HepG2 (cell line): ENCODE results near the gene CARHSP1. TPM values are rescaled to one million over a fixed set of nuclear protein-coding genes. Genes with fewer than 3 reads are reported as not detected.

Source experiments
- ARID2 ChIP-seq: sonication (generic); formaldehyde crosslinking; IDR thresholded peaks from 2 replicates; pipeline ENCODE4 v1.8.1; 2022; ENCODE audit warnings: mild to moderate bottlenecking, missing genetic modification reagents, borderline replicate concordance
- FOSL2 ChIP-seq: sonication (generic); formaldehyde crosslinking; IDR thresholded peaks from 2 replicates; pipeline ENCODE4 v1.4.0; 2020; ENCODE audit warnings: missing genetic modification reagents
- FOXA1 ChIP-seq, 2 experiments: fragments of 450-650 bp in 1 of 2; sonication (generic) in 1 of 2; formaldehyde crosslinking in 1 of 2; IDR thresholded peaks; 2 replicates each; pipeline versions ENCODE4 v1.4.0 to v1.6.1; 2016 to 2020; ENCODE audit warnings: missing genetic modification reagents in 1 of 2
- JUNB ChIP-seq: sonication (generic); formaldehyde crosslinking; IDR thresholded peaks from 2 replicates; pipeline ENCODE4 v1.8.0; 2022; ENCODE audit warnings: missing genetic modification reagents, mild to moderate bottlenecking, borderline replicate concordance
- MZF1 ChIP-seq: sonication (generic); formaldehyde crosslinking; IDR thresholded peaks from 2 replicates; pipeline ENCODE4 v1.8.1; 2023; ENCODE audit warnings: mild to moderate bottlenecking, missing genetic modification reagents, borderline replicate concordance
- SAP130 ChIP-seq: IDR thresholded peaks from 2 replicates; pipeline ENCODE4 v1.6.1; 2016; ENCODE audit warnings: low read depth
- SMARCE1 ChIP-seq: fragments of 450-650 bp; IDR thresholded peaks from 2 replicates; pipeline ENCODE4 v1.6.1; 2017; ENCODE audit warnings: borderline replicate concordance
- SOX13 ChIP-seq, 3 experiments: fragments of 450-650 bp in 1 of 3; sonication (generic) in 1 of 3; formaldehyde crosslinking in 1 of 3; IDR thresholded peaks in 2 of 3; conservative IDR thresholded peaks in 1 of 3; 2 replicates each; pipeline versions ENCODE4 v1.5.0 to v1.6.1; 2016 to 2020; ENCODE audit warnings: antibody characterized with exemption in 1 of 3, mild to moderate bottlenecking in 1 of 3, missing compliant biosample characterization in 1 of 3, missing genetic modification reagents in 1 of 3, moderate library complexity in 1 of 3
- STAG1 ChIP-seq: sonication (generic); formaldehyde crosslinking; IDR thresholded peaks from 2 replicates; pipeline ENCODE4 v1.4.0; 2020; ENCODE audit warnings: missing genetic modification reagents
- ZNF260 ChIP-seq: sonication (generic); formaldehyde crosslinking; IDR thresholded peaks from 2 replicates; pipeline ENCODE4 v1.4.0; 2020; ENCODE audit warnings: missing genetic modification reagents, low read depth, mild to moderate bottlenecking, borderline replicate concordance
- ZNF564 ChIP-seq: sonication (generic); formaldehyde crosslinking; IDR thresholded peaks from 2 replicates; pipeline ENCODE4 v1.8.1; 2023; ENCODE audit warnings: mild to moderate bottlenecking, missing genetic modification reagents
- ZSCAN20 ChIP-seq: sonication (generic); formaldehyde crosslinking; IDR thresholded peaks from 2 replicates; pipeline ENCODE4 v1.4.0; 2020; ENCODE audit warnings: missing genetic modification reagents, mild to moderate bottlenecking, borderline replicate concordance
- ZSCAN25 ChIP-seq: sonication (generic); formaldehyde crosslinking; IDR thresholded peaks from 2 replicates; pipeline ENCODE4 v1.8.0; 2022; ENCODE audit warnings: mild to moderate bottlenecking, missing genetic modification reagents
- polyA plus RNA-seq, 8 experiments: library from polyadenylated mRNA; depleted of rRNA in 3 of 8; stranded (reverse) in 7 of 8; unstranded in 1 of 8; fragments of >200 nt; fragmentation: Illumina TruSeq in 4 of 8; extraction: Trizol in 4 of 8; gene quantifications; 2 replicates each; pipeline versions ENCODE4 v1.2.1 to v1.2.3, GENCODE V29; 2011 to 2016; ENCODE audit warnings: low read depth in 4 of 8, missing spikeins in 1 of 8, mixed read lengths in 1 of 8; ENCODE audit not compliant: insufficient read depth in 1 of 8
- total RNA-seq, 5 experiments: library from RNA; depleted of rRNA; stranded (reverse); fragments of >200 nt; fragmentation: Illumina TruSeq; extraction: Trizol; gene quantifications; 2 replicates each; pipeline ENCODE4 v1.2.3, GENCODE V29; 2016; ENCODE audit warnings: low read depth in 1 of 5
- TF ChIP-seq, protein P1 (sequence below): sonication (generic); formaldehyde crosslinking; IDR thresholded peaks from 2 replicates; pipeline ENCODE4 v1.4.0; 2020; ENCODE audit warnings: missing genetic modification reagents, borderline replicate concordance
- TF ChIP-seq, protein P2 (sequence below): sonication (generic); formaldehyde crosslinking; IDR thresholded peaks from 2 replicates; pipeline ENCODE4 v1.4.0; 2020; ENCODE audit warnings: missing genetic modification reagents, borderline replicate concordance
- TF ChIP-seq, protein P3 (sequence below): sonication (generic); formaldehyde crosslinking; IDR thresholded peaks from 2 replicates; pipeline ENCODE4 v1.9.0; 2021; ENCODE audit warnings: missing genetic modification reagents, borderline replicate concordance
- TF ChIP-seq, protein P4 (sequence below): IDR thresholded peaks from 2 replicates; pipeline ENCODE4 v1.6.1; 2016; ENCODE audit warnings: low read depth

Gene CARHSP1
- total and polyA plus RNA-seq, 2 of the 13 experiments (the other 11 are each of a cell fraction or from before 2014, with no cell fraction given) = 173 to 345 TPM

DNA sequence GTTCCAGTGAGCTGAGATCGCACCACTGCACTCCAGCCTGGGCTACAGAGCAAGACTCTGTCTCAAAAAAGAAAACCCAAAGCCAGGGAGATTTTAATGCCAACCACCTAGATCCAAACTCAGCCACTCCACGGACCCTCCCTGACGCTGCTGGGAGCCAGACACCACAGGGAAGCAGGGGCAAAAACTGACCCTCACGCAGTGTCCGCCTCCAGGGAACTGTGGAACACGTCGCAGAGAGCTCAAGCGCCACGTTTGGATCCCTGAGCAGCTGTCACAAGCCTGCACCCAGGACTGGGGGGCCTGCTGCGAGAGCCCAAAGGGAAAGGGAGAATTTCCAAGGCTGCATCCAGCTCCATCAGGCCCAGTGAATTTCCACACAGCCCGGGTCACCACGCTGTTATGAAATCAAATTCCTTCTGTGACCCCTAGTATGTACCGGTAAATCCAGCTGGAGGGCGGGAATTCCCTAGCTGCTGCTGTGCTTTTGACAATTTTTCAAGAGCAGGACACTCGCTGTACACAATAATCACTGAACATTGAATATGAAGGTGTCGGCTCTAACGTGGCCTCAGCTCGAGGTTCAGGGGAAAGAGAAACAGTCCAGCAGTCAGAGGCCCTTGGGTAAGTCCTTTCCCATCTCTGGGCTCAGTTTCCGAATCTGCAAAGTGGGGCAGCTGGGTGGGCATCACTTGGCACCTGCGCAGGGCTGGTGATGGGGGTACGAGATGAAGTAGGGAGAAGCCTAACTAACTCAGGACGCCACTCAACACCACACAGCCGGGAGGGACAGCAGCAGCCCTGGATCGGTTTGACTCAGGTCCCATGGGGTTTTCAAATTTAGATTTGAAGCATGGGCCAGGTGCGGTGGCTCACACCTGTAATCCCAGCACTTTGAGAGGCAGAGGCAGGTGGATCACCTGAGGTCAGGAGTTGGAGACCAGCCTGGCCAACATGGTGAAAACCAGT lies 8.6 kb downstream of the CARHSP1 start (continued):
- TF ChIP-seq, protein P1, sequence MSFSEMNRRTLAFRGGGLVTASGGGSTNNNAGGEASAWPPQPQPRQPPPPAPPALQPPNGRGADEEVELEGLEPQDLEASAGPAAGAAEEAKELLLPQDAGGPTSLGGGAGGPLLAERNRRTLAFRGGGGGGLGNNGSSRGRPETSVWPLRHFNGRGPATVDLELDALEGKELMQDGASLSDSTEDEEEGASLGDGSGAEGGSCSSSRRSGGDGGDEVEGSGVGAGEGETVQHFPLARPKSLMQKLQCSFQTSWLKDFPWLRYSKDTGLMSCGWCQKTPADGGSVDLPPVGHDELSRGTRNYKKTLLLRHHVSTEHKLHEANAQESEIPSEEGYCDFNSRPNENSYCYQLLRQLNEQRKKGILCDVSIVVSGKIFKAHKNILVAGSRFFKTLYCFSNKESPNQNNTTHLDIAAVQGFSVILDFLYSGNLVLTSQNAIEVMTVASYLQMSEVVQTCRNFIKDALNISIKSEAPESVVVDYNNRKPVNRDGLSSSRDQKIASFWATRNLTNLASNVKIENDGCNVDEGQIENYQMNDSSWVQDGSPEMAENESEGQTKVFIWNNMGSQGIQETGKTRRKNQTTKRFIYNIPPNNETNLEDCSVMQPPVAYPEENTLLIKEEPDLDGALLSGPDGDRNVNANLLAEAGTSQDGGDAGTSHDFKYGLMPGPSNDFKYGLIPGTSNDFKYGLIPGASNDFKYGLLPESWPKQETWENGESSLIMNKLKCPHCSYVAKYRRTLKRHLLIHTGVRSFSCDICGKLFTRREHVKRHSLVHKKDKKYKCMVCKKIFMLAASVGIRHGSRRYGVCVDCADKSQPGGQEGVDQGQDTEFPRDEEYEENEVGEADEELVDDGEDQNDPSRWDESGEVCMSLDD (CRISPR knock-in tag) = peak; percentile 99
- TF ChIP-seq, protein P2, sequence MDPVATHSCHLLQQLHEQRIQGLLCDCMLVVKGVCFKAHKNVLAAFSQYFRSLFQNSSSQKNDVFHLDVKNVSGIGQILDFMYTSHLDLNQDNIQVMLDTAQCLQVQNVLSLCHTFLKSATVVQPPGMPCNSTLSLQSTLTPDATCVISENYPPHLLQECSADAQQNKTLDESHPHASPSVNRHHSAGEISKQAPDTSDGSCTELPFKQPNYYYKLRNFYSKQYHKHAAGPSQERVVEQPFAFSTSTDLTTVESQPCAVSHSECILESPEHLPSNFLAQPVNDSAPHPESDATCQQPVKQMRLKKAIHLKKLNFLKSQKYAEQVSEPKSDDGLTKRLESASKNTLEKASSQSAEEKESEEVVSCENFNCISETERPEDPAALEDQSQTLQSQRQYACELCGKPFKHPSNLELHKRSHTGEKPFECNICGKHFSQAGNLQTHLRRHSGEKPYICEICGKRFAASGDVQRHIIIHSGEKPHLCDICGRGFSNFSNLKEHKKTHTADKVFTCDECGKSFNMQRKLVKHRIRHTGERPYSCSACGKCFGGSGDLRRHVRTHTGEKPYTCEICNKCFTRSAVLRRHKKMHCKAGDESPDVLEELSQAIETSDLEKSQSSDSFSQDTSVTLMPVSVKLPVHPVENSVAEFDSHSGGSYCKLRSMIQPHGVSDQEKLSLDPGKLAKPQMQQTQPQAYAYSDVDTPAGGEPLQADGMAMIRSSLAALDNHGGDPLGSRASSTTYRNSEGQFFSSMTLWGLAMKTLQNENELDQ = peak; percentile 85; the same call in 1 of the 2 replicates
- peak; percentile 99 for TF ChIP-seq SAP130
- no peak for TF ChIP-seq FOXA1 (IDR thresholded peaks at IDR 0.05)
- TF ChIP-seq FOXA1 (CRISPR knock-in tag; IDR thresholded peaks at IDR 0.05) = peak; percentile 80
- TF ChIP-seq, protein P3, sequence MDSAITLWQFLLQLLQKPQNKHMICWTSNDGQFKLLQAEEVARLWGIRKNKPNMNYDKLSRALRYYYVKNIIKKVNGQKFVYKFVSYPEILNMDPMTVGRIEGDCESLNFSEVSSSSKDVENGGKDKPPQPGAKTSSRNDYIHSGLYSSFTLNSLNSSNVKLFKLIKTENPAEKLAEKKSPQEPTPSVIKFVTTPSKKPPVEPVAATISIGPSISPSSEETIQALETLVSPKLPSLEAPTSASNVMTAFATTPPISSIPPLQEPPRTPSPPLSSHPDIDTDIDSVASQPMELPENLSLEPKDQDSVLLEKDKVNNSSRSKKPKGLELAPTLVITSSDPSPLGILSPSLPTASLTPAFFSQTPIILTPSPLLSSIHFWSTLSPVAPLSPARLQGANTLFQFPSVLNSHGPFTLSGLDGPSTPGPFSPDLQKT (CRISPR knock-in tag) = no peak
- peak; percentile 73; the same call in 1 of the 2 replicates for TF ChIP-seq ARID2 (CRISPR knock-in tag)
- no peak for TF ChIP-seq JUNB
- TF ChIP-seq FOSL2 (CRISPR knock-in tag) = peak; percentile 73
- peak; percentile 66; the same call in 1 of the 2 replicates for TF ChIP-seq ZSCAN25 (CRISPR knock-in tag)
- peak; percentile 22 for TF ChIP-seq STAG1 (CRISPR knock-in tag)
- no peak for TF ChIP-seq ZSCAN20 (CRISPR knock-in tag)
- no peak for TF ChIP-seq ZNF564 (CRISPR knock-in tag)
- TF ChIP-seq SOX13 (IDR thresholded peaks at IDR 0.05) = peak; percentile 62
- peak; percentile 61 to 87; a peak in 2 of 4 replicates for TF ChIP-seq SOX13 (CRISPR knock-in tag; conservative IDR thresholded peaks at IDR 0.05 in 1 of 2, IDR thresholded peaks at IDR 0.05 in 1 of 2)
- 0 out of 2 replicates have a peak, but pooled peaks have one; percentile 37 for TF ChIP-seq ZNF260 (CRISPR knock-in tag)
- TF ChIP-seq MZF1 (CRISPR knock-in tag) = no peak
- TF ChIP-seq SMARCE1 = no peak
- TF ChIP-seq, protein P4, sequence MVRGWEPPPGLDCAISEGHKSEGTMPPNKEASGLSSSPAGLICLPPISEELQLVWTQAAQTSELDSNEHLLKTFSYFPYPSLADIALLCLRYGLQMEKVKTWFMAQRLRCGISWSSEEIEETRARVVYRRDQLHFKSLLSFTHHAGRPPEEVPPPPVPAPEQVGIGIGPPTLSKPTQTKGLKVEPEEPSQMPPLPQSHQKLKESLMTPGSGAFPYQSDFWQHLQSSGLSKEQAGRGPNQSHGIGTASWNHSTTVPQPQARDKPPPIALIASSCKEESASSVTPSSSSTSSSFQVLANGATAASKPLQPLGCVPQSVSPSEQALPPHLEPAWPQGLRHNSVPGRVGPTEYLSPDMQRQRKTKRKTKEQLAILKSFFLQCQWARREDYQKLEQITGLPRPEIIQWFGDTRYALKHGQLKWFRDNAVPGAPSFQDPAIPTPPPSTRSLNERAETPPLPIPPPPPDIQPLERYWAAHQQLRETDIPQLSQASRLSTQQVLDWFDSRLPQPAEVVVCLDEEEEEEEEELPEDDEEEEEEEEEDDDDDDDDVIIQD = 0 out of 2 replicates have a peak, but pooled peaks have one; percentile 42
